PFSK-1 (cell line): ENCODE data around the gene UMODL1.

Source experiments
- POLR2AphosphoS5 ChIP-seq: IDR thresholded peaks from 2 replicates; pipeline ENCODE4 v1.6.1; 2012; ENCODE audit warnings: low read depth, mild to moderate bottlenecking, control low read depth, low read length, moderate library complexity
- SIN3A ChIP-seq: IDR thresholded peaks from 2 replicates; pipeline ENCODE4 v1.6.1; 2012; ENCODE audit warnings: mild to moderate bottlenecking, low read length, moderate library complexity, borderline replicate concordance; ENCODE audit not compliant: insufficient read depth
- TAF1 ChIP-seq: IDR thresholded peaks from 2 replicates; pipeline ENCODE4 v1.6.1; 2012; ENCODE audit warnings: low read length, control low read depth, borderline replicate concordance; ENCODE audit not compliant: insufficient read depth
- TF ChIP-seq, protein P1 (sequence below), 2 experiments: IDR thresholded peaks; 2 replicates each; pipeline versions ENCODE4 v1.6.1 to v1.8.0; 2011 to 2012; ENCODE audit warnings: low read depth in 2 of 2, low read length in 2 of 2, control low read depth in 1 of 2, inconsistent platforms in 1 of 2, mild to moderate bottlenecking in 1 of 2, moderate library complexity in 1 of 2; ENCODE audit not compliant: insufficient read depth in 1 of 2

- TF ChIP-seq POLR2AphosphoS5 (no peak), TAF1 (no peak), SIN3A (no peak)
- TF ChIP-seq, protein P1, sequence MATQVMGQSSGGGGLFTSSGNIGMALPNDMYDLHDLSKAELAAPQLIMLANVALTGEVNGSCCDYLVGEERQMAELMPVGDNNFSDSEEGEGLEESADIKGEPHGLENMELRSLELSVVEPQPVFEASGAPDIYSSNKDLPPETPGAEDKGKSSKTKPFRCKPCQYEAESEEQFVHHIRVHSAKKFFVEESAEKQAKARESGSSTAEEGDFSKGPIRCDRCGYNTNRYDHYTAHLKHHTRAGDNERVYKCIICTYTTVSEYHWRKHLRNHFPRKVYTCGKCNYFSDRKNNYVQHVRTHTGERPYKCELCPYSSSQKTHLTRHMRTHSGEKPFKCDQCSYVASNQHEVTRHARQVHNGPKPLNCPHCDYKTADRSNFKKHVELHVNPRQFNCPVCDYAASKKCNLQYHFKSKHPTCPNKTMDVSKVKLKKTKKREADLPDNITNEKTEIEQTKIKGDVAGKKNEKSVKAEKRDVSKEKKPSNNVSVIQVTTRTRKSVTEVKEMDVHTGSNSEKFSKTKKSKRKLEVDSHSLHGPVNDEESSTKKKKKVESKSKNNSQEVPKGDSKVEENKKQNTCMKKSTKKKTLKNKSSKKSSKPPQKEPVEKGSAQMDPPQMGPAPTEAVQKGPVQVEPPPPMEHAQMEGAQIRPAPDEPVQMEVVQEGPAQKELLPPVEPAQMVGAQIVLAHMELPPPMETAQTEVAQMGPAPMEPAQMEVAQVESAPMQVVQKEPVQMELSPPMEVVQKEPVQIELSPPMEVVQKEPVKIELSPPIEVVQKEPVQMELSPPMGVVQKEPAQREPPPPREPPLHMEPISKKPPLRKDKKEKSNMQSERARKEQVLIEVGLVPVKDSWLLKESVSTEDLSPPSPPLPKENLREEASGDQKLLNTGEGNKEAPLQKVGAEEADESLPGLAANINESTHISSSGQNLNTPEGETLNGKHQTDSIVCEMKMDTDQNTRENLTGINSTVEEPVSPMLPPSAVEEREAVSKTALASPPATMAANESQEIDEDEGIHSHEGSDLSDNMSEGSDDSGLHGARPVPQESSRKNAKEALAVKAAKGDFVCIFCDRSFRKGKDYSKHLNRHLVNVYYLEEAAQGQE (IDR thresholded peaks at IDR 0.05; ENCODE audit: insufficient read depth in 1 of 2, low read depth in 2 of 2, low read length in 2 of 2), result no peak
Observed at GRCh38 chr21:42066521-42066920, 4.6 kb upstream of the UMODL1 start.
